ENCODE results near the gene OR5T3.

The OR5T3 gene

GRCh38 chr11:56292154-56292553 lies 40.1 kb downstream of the OR5T3 start, which contains the start of gene OR8H1:
OR8H1 (minus strand) TSS chr11:56292254; CDS start chr11:56291062, 1,192 bp downstream.
- H3K4me3 ChIP-seq (ENCODE audit: control insufficient read depth, low read depth, low read length), result no peak within 1 kb of the TSS
- TF ChIP-seq CTCF (IDR thresholded peaks at IDR 0.05; ENCODE audit: control insufficient read depth, insufficient read depth, low read depth, low read length, missing control alignments), result no peak
- DNase-seq (ENCODE audit: low read depth), result no peak

GRCh38 chr11:56296898-56297297 lies 44.8 kb downstream of the OR5T3 start:
- TF ChIP-seq CTCF (IDR thresholded peaks at IDR 0.05; ENCODE audit: control insufficient read depth, insufficient read depth, low read depth, low read length, missing control alignments), result no peak
- no peak overlapping the region for H3K4me3 ChIP-seq (ENCODE audit: control insufficient read depth, low read depth, low read length)
- DNase-seq (ENCODE audit: low read depth), result no peak
